ENCODE measurements around the gene GPRC5B.

The GPRC5B gene

GRCh38 chr16:19919142-19919541 is 34.5 kb upstream of the GPRC5B start:
- ChIA-PET POLR2A (no interaction called here), CTCF (interaction anchor here (2.4 to 3.6 kb wide), 2 partner anchors 12 to 381 kb away, joined by 6 to 17 read pairs; no protein-coding TSS in a partner anchor)
- DNase-seq (ENCODE audit: extremely low spot score): no peak
- no peak for TF ChIP-seq CTCF (IDR thresholded peaks at IDR 0.05; ENCODE audit: control extremely low read depth, extremely low read depth, low read depth, missing control alignments)

GRCh38 chr16:19916064-19916463 is 31.4 kb upstream of the GPRC5B start:
- POLR2A ChIA-PET: no interaction called here
- DNase-seq (ENCODE audit: extremely low spot score): no peak
- CTCF ChIA-PET: interaction anchor here (1.7 to 2.4 kb wide), 2 partner anchors 8 to 385 kb away, joined by 5 to 15 read pairs; no protein-coding TSS in a partner anchor
- no peak for TF ChIP-seq CTCF (IDR thresholded peaks at IDR 0.05; ENCODE audit: control extremely low read depth, extremely low read depth, low read depth, missing control alignments)

GRCh38 chr16:19914877-19915276 is 30.2 kb upstream of the GPRC5B start:
- DNase-seq (ENCODE audit: extremely low spot score): no peak
- TF ChIP-seq CTCF (IDR thresholded peaks at IDR 0.05; ENCODE audit: control extremely low read depth, extremely low read depth, low read depth, missing control alignments): no peak
- CTCF ChIA-PET: interaction anchor here (1.7 kb wide), 1 partner anchor 386 kb away, joined by 5 read pairs; no protein-coding TSS in a partner anchor
- POLR2A ChIA-PET: no interaction called here

- no peak for DNase-seq (ENCODE audit: extremely low spot score)
- CTCF ChIA-PET: interaction anchor here (0.9 to 1.9 kb wide), 6 partner anchors 10 to 472 kb away, joined by 3 to 8 read pairs (median 4); no protein-coding TSS in a partner anchor
- no peak for TF ChIP-seq CTCF (IDR thresholded peaks at IDR 0.05; ENCODE audit: control extremely low read depth, extremely low read depth, low read depth, missing control alignments)
- POLR2A ChIA-PET: no interaction called here
Observed at GRCh38 chr16:19913340-19913645, 28.6 kb upstream of the GPRC5B start.

GRCh38 chr16:19912455-19913339 is 28.0 kb upstream of the GPRC5B start:
- no peak for TF ChIP-seq CTCF (IDR thresholded peaks at IDR 0.05; ENCODE audit: control extremely low read depth, extremely low read depth, low read depth, missing control alignments)
- POLR2A ChIA-PET: interaction anchor here (0.6 kb wide), 1 partner anchor 15 kb away, joined by 3 read pairs; no protein-coding TSS in a partner anchor
- DNase-seq (ENCODE audit: extremely low spot score): no peak
- CTCF ChIA-PET: interaction anchor here (0.9 to 1.9 kb wide), 7 partner anchors 9 to 473 kb away, joined by 3 to 8 read pairs (median 3); no protein-coding TSS in a partner anchor

GRCh38 chr16:19911747-19912454 is 27.3 kb upstream of the GPRC5B start:
- TF ChIP-seq CTCF (IDR thresholded peaks at IDR 0.05; ENCODE audit: control extremely low read depth, extremely low read depth, low read depth, missing control alignments): no peak
- POLR2A ChIA-PET: interaction anchor here (0.6 kb wide), 1 partner anchor 14 kb away, joined by 3 read pairs; no protein-coding TSS in a partner anchor
- CTCF ChIA-PET: interaction anchor here (0.6 to 1.9 kb wide), 7 partner anchors 8 to 493 kb away, joined by 3 to 8 read pairs (median 4); partner anchors contain the start of gene PDILT
- DNase-seq (ENCODE audit: extremely low spot score): no peak

Measured in GM10248 (cell line).